IPS-18c (cell line): ENCODE data around the gene TTL.
A peak's percentile ranks its signal among the peaks of the same experiment; 100 is the strongest.
"Not testable (repeated sequence)": the region's sequence is repeated elsewhere in the genome, so short reads cannot be mapped to it uniquely, and the experiment has no call there.

Source experiments
- H3K4me3 ChIP-seq: 2 replicates; pipeline ENCODE4 v1.7.0; 2013; ENCODE audit warnings: low read depth, mild to moderate bottlenecking, low read length, moderate library complexity; ENCODE audit not compliant: insufficient read depth
- H3K9me3 ChIP-seq: one replicate; pipeline ENCODE4 v1.6.1; 2013; ENCODE audit warnings: mild to moderate bottlenecking, low read length, moderate library complexity; ENCODE audit not compliant: control insufficient read depth, insufficient read depth

The TTL gene

DNA sequence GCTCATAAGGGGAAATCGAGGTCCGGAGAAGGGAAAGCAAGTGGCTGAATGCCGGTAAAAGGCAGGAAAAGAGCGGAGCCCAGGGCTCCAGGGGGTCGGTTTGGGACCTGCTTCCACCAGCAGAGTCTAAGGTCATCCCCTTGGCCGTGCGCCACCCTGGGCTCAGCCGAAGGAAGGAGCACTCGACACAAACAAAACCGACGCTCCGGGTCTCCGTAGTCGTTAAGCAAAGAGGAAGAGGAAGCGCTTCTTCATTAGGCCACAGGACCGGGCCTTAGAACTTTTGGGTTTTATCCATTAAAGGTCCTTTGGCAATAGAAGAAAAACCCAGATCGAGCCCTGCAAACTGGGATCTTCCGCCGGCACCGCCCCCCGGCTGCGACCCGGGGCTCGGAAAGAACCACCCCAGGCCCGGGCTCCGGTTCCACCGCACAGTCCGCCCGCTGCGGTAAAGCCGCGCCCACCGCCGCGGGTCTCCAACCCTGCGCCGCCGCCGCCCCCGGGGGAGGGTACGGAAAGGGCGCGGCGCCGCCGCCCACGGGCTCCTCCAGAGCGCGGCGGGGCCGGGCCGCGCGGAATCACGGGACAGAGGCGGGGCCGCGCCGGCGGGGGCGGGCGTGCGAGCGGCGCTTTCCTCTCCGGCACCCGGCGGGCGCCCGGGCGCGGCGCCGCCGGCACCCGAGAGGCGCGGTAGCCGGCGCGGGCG lies at the start of gene TTL:
TSS of gene TTL (plus strand) at position 629 of the 706 bp plus-strand sequence. CDS start 189 bp downstream, outside the sequence.
- Histone ChIP-seq H3K9me3 (no peaks in the 10 kb centered on the region), H3K4me3 (peak within 1 kb of the TSS; percentile 84)

DNA sequence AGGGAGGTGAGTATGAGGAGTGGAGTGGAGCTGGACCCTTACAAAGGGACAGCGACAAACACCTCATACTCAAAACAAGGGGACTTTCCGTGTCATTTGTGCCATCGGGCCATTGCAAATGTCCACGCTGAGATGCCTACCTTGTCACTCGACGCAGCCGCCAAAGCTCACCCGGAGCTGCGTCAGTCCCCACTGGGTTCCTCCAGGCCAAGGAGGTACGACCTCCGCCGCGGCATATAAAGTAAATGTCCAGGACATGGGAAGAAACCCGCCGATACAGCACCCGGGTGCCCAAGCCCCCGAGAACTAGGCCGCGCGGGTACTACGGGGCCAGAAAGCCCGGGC lies 49.6 kb upstream of the TTL start:
- peak overlapping the region; percentile 50 for H3K4me3 ChIP-seq
- not testable (repeated sequence) for H3K9me3 ChIP-seq

DNA sequence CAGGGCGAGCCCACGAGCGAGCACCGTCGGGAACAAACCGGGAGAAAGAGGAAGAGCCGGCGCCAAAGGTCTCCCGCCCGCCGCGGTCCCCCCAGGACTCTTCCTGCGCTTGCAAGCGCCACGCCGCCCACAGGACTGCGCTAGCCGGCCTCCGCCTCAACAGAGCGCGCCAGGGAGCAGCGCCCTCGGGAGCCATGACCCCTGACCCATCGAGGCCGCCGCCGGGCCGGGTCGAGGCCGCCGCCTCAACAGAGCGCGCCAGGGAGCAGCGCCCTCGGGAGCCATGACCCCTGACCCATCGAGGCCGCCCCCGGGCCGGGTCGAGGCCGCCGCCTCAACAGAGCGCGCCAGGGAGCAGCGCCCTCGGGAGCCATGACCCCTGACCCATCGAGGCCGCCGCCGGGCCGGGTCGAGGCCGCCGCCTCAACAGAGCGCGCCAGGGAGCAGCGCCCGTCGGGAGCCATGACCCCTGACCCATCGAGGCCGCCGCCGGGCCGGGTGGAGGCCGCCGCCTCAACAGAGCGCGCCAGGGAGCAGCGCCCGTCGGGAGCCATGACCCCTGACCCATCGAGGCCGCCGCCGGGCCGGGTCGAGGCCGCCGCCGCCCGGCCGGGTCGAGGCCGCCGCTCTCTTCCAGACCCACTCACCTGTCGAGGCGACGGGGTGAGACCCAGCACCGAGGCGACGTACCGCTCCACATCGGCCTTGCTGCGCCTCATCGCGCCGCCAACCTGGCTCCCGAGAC lies 49.0 kb upstream of the TTL start:
- peak overlapping the region; percentile 50; the same call in 1 of the 2 replicates for H3K4me3 ChIP-seq
- H3K9me3 ChIP-seq = not testable (repeated sequence)

DNA sequence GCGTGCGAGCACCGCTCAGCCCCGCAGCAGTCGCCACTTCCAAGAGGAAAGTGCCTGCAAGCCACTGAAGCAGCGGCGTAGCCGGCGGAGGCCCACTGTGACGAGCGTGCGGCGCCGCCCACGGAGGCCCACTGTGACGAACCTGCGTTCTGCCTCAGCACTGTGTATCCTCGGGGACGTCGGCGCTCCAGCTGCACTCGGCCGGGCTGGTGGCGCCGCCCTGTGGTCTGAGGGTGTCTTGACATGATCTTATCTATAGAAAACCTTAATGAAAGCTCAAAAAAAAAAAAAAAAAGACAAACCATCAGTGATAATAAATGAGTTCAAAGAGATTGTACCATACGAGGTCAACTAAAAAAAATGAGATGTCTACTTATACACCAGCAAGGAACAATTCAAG lies 48.5 kb upstream of the TTL start, which contains the start of gene RGPD8:
TSS of gene RGPD8 (minus strand) at position 166 of the 400 bp plus-strand sequence. CDS start 192 bp downstream, outside the sequence.
- H3K9me3 ChIP-seq = not testable (repeated sequence)
- peak within 1 kb of the TSS; percentile 50 for H3K4me3 ChIP-seq

DNA sequence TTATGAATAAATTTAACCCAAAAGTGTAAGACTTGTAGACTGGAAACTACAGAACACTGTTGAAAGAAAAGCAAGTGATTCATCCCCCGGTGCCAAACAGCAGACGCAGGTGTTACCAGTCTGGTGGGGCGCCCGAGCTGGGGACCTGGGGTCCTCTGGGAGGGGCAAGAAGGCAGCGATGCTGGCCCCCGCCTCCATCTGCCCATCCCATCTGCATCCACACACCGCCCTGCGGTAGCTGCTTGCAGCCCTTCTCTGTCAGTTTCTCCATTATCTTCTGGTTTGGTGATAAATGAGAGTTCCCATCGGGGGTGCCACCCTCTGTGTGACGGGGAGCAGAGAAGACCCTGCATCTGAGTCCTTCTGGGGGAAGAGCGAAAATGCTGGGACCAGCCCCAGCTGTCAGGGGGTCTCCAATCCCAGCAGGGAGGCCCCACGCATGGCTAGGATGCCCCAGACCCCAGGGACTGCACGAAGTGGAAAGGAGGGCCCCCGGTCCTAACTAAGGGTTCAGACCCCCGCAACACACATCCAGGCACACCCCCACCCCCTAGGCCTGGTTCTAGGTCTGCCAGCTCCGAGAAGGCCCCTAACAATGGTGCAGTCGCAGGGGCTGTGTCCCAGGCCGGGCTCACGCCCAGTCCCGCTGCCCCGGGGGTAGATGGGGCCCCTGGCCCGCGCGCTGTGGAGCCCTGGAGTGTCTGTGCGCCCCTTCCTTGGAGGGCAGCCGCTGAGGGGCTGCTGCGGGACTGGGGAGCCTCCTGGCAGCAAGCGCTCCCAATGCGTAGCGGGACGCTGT lies 47.8 kb upstream of the TTL start:
- Histone ChIP-seq H3K4me3 (no peak overlapping the region), H3K9me3 (no peaks in the 10 kb centered on the region)

DNA sequence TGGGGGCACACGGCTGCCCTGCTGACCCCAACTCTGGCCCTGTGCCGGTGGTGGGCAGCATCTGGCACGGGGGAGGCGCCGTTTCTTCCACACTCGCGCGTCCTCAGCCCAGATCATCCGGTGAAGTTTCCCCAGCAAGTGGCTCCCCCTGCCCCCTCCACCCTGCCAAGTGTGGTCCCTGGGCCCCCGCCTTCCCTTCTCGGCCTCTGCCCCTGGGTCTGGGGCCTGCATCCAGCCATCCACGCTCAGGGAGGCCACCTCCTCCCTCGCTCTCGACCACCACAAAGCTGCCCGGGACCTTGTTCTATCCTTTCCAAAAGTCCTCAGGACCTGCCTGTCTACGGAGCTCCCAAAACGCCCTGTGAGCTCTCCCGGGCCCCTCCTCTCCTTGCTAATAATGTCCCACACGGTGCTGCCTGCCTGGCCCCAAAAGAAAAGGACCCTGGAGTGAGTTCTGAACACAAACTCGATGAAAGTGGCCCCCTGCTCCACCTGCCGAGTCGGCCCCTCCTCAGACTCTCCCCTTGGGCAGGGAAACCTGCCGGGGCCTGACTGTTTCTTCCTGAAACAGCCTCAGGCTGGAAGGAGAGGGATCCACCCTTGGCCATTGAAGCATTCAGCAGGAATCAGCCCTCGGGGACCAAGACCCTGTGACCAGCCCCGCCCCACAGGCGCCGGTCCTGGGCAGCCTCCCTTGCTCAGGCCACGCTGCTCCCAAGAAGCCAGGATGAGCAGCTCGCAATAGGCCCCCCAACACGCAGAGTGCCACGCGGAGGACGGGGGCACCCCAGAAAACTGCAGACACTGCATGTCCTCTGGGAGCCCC lies 46.9 kb upstream of the TTL start:
- not testable (repeated sequence) for H3K9me3 ChIP-seq, H3K4me3 ChIP-seq

DNA sequence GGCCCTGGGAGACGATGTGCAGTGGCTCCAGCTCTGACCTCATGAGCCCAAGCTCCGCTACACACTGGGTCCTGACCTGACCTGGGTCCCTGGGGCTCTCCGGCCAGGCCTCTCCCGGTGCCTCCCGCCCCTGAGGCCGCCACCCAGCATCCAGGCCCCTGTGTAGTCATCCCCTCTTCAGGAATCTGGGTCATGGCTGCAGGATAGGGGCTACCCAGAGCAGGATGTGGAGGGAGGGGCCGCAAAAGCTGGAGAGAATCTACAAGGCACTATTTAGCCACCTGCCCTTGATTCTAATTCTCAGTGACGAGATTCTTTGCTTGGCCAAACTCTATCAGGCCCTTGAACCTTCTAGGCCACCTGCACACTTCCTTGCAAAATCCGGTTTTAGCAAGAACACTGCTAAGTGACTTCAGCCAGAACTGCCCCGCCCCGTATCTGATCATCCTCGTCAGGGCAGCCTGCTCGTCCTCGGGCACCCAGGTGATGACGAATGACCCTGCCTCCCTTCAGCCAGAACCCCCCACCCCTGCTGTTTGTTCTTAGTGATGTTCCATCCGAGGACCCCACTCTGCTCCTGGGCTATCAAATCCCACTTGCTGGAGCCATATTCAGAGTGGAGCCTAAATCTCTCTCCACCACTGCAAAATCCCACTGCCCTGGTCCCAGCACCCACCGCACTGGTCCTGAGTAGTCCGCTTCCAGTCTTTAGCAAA lies 46.1 kb upstream of the TTL start:
- H3K9me3 ChIP-seq, H3K4me3 ChIP-seq: not testable (repeated sequence)

DNA sequence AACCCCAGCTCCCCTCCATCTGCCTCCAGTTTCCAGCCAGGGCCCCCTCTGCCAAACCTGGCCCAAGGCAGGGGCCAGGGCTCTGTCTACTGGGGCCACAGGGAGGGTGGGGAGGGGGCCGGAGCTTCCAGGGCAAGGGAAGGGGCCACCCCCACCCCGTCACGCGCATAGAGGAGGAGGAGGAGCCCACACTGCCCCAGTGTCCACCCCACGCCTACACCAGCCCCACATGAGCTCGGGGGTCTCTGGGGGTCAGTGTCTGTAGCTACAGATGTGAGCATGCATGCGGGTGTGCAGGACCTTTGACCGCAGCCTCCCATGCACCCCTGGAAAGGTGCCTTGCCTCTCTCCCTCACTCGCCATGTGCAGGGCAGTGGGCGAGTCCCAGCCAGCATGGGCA lies 45.0 kb upstream of the TTL start:
- not testable (repeated sequence) for H3K4me3 ChIP-seq, H3K9me3 ChIP-seq

DNA sequence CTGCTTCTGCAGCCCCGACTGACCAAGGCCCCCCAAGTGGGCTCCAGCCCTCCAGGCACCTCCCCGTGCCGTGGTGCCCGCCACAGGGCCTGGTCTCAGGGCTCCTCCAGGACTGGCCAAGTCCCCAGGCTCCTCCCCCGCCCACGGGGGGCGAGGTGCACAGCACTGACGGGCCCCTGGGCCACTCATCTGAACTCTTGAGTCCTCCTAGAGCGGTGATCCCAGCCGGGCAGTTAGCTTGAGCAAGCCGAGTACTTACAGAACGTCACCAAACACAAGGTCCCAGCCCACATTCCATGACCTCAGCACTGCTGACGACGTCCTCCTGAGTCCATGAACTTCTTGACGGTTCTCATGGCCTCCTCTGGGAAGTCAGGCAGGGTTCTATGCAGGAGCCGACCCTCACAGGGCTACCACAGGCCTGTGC lies 44.5 kb upstream of the TTL start:
- not testable (repeated sequence) for H3K9me3 ChIP-seq, H3K4me3 ChIP-seq

DNA sequence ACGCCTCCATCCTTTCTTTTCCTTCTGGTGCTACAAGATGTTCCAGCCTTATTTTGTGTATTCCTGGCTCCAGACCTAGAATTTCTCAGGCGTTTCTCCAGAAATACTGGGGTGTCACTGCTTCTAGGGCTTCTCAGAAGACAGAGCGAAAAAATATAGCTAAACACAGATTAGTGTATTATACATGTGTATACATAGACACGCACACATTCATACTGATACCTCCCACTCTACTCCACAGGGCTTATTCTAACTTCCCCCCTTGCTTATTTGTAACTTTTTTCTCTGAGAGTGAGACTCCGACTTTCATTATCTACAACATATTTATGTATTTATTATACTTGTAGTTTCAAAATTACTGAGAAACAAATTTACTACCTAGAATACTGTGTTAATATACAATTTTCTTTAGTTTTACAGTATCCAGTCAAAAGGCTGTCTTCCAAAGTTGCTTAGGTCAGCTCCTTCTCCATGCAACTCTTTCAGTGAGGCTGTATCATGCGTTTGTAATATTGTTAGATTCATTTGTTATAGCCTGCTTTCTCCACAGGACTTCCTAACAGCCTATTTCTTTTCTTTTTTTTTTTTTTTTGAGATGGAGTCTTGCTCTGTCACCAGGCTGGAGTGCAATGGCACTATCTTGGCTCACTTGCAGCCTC lies 43.2 kb upstream of the TTL start:
- not testable (repeated sequence) for H3K9me3 ChIP-seq, H3K4me3 ChIP-seq

DNA sequence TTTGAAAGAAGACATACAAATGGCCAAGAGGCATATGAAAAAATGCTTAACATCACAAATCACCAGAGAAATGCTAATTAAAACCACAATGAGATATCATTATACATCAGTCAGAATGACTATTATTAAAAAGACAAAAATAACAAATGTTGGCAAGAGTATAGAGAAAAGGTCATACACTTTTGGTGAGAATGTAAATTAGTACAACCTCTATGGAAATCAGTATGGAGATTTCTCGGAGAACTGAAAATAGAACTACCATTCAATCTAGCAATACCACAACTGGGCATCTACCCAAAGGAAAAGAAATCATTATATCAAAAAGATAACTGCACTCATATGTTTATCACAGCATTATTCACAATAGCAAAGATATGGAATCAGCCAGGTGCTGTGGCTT lies 37.7 kb upstream of the TTL start:
- not testable (repeated sequence) for H3K9me3 ChIP-seq, H3K4me3 ChIP-seq

DNA sequence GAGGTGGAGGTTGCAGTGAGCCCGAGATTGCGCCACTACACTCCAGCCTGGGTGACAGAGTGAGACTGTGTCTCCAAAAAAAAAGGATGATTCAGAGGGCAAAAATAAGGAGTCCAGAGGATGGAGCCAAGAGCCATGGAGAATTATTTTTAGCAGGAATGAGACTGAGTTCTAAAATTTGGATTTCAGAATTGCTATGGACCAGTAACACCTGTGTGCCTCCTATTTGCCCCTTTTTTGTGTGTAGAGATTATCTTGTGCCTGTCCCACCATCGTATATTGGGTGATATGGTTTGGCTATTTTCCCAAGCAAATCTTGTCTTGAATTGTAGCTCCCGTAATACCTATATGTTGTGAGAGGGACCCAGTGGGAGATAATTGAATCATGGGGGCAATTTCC lies 32.1 kb upstream of the TTL start:
- H3K4me3 ChIP-seq = no peak overlapping the region
- no peaks in the 10 kb centered on the region for H3K9me3 ChIP-seq

DNA sequence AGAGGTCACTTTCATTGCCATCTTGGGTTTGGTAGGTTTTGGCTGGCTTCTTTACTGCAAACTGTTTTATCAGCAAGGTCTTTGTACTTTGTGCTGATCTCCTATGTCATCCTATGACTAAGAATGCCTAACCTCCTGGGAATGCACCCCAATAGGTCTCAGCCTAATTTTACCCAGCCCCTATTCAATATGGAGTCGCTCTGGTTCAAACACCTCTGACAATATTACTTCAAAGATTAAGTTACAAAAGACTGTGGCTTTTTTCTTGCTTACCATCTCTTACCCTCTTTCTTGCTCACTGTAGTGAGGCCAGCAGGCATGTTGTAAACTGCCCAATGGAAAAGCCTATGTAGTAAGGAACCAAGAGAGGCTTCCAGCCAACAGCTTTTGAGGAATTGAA lies 30.6 kb upstream of the TTL start:
- H3K4me3 ChIP-seq = no peak overlapping the region

DNA sequence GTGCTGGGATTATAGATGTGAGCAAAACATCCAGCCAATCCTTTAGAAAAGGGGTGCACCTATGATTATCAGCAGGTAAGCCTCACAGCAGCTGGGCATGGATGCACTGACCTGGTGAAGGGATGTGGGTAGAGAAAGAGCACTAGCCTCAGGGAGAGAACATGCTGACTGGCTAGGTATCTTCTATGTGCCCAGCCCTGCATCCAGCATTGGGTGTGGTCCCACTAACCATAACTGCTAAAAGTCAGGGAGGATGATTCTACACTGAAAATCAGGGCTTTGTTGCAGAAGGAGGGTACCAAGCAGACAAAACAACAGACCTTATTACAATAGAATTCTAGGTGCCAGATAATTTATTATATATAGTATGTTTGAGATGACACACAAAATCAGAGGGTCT lies 27.4 kb upstream of the TTL start:
- Histone ChIP-seq H3K4me3 (no peak overlapping the region), H3K9me3 (no peaks in the 10 kb centered on the region)

More for the DNA sequence above, 30.6 kb upstream of the TTL start:
- H3K9me3 ChIP-seq = no peaks in the 10 kb centered on the region

DNA sequence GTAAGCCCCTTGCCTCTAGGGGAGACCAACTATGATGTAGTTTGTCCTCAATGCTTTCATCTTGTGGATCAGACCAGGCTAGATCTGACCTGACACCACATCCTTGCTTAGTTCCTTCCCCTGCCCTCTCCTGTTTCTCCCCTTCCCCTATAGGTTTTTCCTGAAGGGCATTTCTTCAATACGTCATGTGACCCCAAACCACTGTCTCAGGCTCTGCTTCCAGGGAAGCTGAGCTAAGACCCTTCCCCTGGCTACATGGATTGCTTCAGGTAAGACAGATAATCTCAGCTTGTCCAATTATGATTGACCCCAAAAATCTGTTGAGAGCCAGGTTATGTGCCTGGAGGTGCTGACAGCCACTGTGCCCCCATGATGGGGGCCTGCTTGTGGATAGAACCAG lies 22.6 kb upstream of the TTL start:
- no peak overlapping the region for H3K4me3 ChIP-seq
- H3K9me3 ChIP-seq = no peaks in the 10 kb centered on the region

DNA sequence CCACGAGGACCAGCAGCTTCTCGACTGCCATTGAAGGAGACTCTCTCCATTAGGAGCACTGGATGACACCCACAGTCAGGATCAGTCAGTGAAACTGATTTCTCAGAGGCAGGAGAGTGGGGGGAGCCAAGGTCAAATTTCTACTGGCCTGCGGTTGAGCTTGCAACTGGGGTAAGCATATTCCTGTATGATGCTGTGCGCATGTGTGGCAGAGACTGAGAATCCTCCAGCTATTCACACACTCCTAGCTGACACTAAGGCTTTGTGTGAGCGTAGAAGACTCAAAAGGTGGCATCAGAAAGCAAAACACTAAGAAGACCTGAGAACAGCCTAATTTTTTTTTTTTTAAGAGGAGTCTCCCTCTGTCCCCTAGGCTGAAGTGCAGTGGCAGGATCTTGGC lies 19.8 kb upstream of the TTL start:
- Histone ChIP-seq H3K4me3 (no peak overlapping the region), H3K9me3 (no peaks in the 10 kb centered on the region)
